Sigmoid colon (tissue), 7 donors: ENCODE measurements around the gene SHISA5. TPM values are rescaled to one million over a fixed set of nuclear protein-coding genes. Genes with fewer than 3 reads are reported as not detected.

Experiments used
- DNase-seq: peaks from one replicate; pipeline ENCODE4 v3.0.0-alpha.2; 2019
- H3K27ac ChIP-seq, 4 donors: fragments of 200-600 bp; sonication (generic); one replicate each; pipeline ENCODE4 v1.5.1; 2016 to 2019; ENCODE audit warnings: mild to moderate bottlenecking in 1 of 4
- H3K27me3 ChIP-seq, 3 donors: fragments of 200-600 bp; sonication (generic); one replicate each; pipeline ENCODE4 v1.5.1; 2019; ENCODE audit warnings: mild to moderate bottlenecking in 1 of 3
- H3K36me3 ChIP-seq, 4 donors: fragments of 200-600 bp; sonication (generic); one replicate each; pipeline ENCODE4 v1.5.1; 2016 to 2019
- H3K4me1 ChIP-seq, 4 donors: fragments of 200-600 bp; sonication (generic); one replicate each; pipeline ENCODE4 v1.5.1; 2017 to 2019
- H3K4me3 ChIP-seq, 4 donors: fragments of 200-600 bp; sonication (generic); one replicate each; pipeline ENCODE4 v1.5.1; 2017 to 2019; ENCODE audit warnings: mild to moderate bottlenecking in 2 of 4, moderate library complexity in 1 of 4
- H3K9me3 ChIP-seq, 4 donors: fragments of 200-600 bp in 3 of 4; sonication (generic) in 3 of 4; one replicate each; pipeline versions ENCODE4 v1.5.1 to v1.6.1; 2013 to 2019
- EP300 ChIP-seq, 4 donors: sonication (generic); formaldehyde crosslinking; IDR thresholded peaks; one replicate each; pipeline ENCODE4 v1.6.1; 2017; ENCODE audit warnings: antibody characterized with exemption in 4 of 4
- POLR2A ChIP-seq, 2 donors: fragments of 450-650 bp; IDR thresholded peaks; one replicate each; pipeline ENCODE4 v1.6.1; 2016; ENCODE audit warnings: antibody characterized with exemption in 2 of 2, mild to moderate bottlenecking in 2 of 2, moderate library complexity in 2 of 2
- POLR2AphosphoS5 ChIP-seq, 4 donors: sonication (generic); formaldehyde crosslinking; IDR thresholded peaks; one replicate each; pipeline ENCODE4 v1.6.1; 2017; ENCODE audit warnings: antibody characterized with exemption in 4 of 4
- WGBS, 2 donors: extraction: QIAGEN DNeasy Blood & Tissue Kit; methylation state at CpG; one replicate each; pipeline ENCODE4 v1.1.7; 2013; 5-methylcytosine and 5-hydroxymethylcytosine counted together
- intact Hi-C: fragments of 100-400 bp; cut with DNase I; formaldehyde crosslinking; loops from one replicate; pipeline ENCODE4 v1.15.1; 2023
- polyA plus RNA-seq, 3 donors: library from polyadenylated mRNA; stranded (reverse); fragments of 200-250 nt; gene quantifications; one replicate each; pipeline ENCODE4 v1.2.3, GENCODE V29; 2013
- total RNA-seq, 4 donors: library from RNA; depleted of rRNA; stranded (reverse); fragments of >200 nt; gene quantifications; one replicate each; pipeline ENCODE4 v1.1.0, GENCODE V29; 2016
- TF ChIP-seq, protein P1 (sequence below), 4 experiments: fragments of 450-650 bp in 3 of 4; fragments of 200-600 bp in 1 of 4; IDR thresholded peaks; one replicate each; pipeline ENCODE4 v1.5.1; 2016 to 2019; ENCODE audit warnings: antibody characterized with exemption in 4 of 4, mild to moderate bottlenecking in 3 of 4, moderate library complexity in 2 of 4
- donor health status: healthy with polysubstance abuse.
- donor health status: Bipolar disorder and iron deficiency.
- donor health status: healthy.

SHISA5 gene
- total and polyA plus RNA-seq, 7 donors, result 57.7 to 142 (median 70.3) TPM

DNA sequence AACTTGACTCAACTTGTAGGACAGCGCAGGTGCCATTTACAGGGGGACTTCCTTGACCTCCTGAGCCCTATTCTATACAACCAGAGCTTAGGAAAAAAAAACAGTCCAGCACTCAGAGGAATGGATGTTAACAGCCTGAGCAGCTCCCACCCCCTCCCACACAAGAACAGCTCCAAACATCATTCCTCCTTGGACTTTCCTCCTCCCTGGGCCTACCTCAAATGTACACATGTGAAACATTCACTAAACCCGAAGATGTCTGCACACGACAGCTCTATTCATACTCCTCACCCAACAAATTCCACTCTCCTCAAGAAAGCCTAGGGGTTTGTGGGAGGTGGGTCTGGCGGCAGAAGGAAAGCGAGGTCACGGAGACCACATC, 57.9 kb downstream of the SHISA5 start:
- WGBS, 2 donors, result 15 to 16% methylated on average over 6 of the region's 6 CpGs
- TF ChIP-seq EP300 (IDR thresholded peaks at IDR 0.05), result no peak
- TF ChIP-seq POLR2AphosphoS5 (IDR thresholded peaks at IDR 0.05), result no peak

DNA sequence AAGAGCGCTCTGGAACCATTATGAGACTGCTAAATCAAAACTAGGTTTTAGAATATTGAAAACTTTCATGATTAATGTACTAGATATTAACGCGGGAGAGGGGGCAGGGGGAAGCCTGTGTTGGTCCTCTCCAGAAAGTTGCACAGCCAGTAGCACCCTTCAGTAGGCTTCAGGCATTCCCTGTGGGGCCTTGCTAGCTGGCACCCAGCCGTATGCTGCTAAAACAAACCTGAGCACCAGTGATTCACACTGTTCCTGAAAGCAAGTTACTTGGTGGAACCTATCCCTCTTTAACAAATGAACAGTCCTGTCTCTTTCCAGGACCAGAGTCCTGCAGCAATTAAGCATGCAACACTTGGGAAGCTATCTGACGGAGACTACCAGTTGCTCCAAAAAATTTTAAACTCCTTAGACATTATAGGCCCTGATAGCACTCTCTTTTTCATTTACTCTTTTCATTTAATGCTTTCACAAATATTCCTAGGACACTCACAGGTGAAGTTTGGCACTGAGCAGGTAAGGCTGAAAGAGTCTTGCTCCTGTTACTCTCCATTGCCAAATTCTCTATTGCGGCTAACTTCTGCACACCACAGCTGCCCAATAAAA, 58.6 kb downstream of the SHISA5 start:
- peak overlapping the region in 3 of 4 donors; percentile 92 to 96 (median 94) for H3K27ac ChIP-seq
- no peak overlapping the region for H3K4me3 ChIP-seq
- peaks cover 0 to 33% (median 12%) of the 10 kb centered on the region in 4 donors for H3K36me3 ChIP-seq
- DNase-seq, result no peak
- H3K4me1 ChIP-seq, result peaks cover 0 to 38% (median 34%) of the 10 kb centered on the region in 4 donors
- intact Hi-C loops, result loop anchor here (5.0 kb wide), 1 partner anchor 112 kb away; the partner anchor contains the start of gene PFKFB4
- TF ChIP-seq POLR2A (IDR thresholded peaks at IDR 0.05), result no peak
- TF ChIP-seq, protein P1, sequence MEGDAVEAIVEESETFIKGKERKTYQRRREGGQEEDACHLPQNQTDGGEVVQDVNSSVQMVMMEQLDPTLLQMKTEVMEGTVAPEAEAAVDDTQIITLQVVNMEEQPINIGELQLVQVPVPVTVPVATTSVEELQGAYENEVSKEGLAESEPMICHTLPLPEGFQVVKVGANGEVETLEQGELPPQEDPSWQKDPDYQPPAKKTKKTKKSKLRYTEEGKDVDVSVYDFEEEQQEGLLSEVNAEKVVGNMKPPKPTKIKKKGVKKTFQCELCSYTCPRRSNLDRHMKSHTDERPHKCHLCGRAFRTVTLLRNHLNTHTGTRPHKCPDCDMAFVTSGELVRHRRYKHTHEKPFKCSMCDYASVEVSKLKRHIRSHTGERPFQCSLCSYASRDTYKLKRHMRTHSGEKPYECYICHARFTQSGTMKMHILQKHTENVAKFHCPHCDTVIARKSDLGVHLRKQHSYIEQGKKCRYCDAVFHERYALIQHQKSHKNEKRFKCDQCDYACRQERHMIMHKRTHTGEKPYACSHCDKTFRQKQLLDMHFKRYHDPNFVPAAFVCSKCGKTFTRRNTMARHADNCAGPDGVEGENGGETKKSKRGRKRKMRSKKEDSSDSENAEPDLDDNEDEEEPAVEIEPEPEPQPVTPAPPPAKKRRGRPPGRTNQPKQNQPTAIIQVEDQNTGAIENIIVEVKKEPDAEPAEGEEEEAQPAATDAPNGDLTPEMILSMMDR (IDR thresholded peaks at IDR 0.05), result no peak
- TF ChIP-seq EP300 (IDR thresholded peaks at IDR 0.05), result no peak
- TF ChIP-seq POLR2AphosphoS5 (IDR thresholded peaks at IDR 0.05), result no peak
- no peaks in the 10 kb centered on the region for H3K9me3 ChIP-seq
- WGBS, 2 donors, result 72 to 90% methylated on average over 6 of the region's 6 CpGs
- H3K27me3 ChIP-seq, result no peaks in the 10 kb centered on the region

More for the DNA sequence above, 57.9 kb downstream of the SHISA5 start:
- Histone ChIP-seq H3K4me1 (peaks cover 0 to 33% (median 30%) of the 10 kb centered on the region in 4 donors), H3K9me3 (no peaks in the 10 kb centered on the region), H3K4me3 (peak overlapping the region; percentile 48 to 93 (median 84)), H3K27ac (peak overlapping the region; percentile 88 to 96 (median 93)), H3K27me3 (no peaks in the 10 kb centered on the region), H3K36me3 (peaks cover 0 to 34% (median 12%) of the 10 kb centered on the region in 4 donors)
- no peak for DNase-seq
- intact Hi-C loops, result loop anchor here (5.0 kb wide), 1 partner anchor 111 kb away; the partner anchor contains the start of gene PFKFB4

DNA sequence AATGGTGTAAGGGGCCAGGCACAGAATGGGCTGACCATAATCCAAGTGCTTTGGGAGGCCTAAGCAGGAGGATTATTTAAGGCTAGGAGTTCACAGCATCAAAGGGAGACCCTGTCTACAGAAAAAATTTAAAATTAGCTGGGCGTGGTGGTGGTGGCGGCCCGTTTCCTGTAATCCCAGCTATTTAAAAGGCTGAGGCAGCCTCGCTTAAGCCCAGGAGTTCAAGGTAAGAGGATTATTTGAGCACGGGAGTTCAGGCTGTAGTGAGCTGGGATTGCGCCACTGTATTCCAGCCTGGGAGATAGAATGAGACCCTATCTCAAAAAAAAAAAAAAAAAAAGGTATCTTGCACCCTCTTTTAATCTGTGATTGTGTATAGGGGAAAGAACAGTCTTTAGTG, 62.0 kb downstream of the SHISA5 start:
- intact Hi-C loops, result loop anchor here (2.0 kb wide), 1 partner anchor 141 kb away; the partner anchor contains the start of gene NME6
- peaks cover 0 to 33% (median 12%) of the 10 kb centered on the region in 4 donors for H3K36me3 ChIP-seq
- no peak for DNase-seq
- H3K9me3 ChIP-seq, result no peaks in the 10 kb centered on the region
- no peaks in the 10 kb centered on the region for H3K27me3 ChIP-seq
- peak overlapping the region in 1 of 4 donors; percentile 93 for H3K27ac ChIP-seq
- 62 to 80% methylated on average over 6 of the region's 6 CpGs for WGBS, 2 donors
- H3K4me3 ChIP-seq, result no peak overlapping the region
- TF ChIP-seq, protein P1 (IDR thresholded peaks at IDR 0.05), result no peak
- TF ChIP-seq EP300 (IDR thresholded peaks at IDR 0.05) (no peak), POLR2AphosphoS5 (IDR thresholded peaks at IDR 0.05) (no peak), POLR2A (IDR thresholded peaks at IDR 0.05) (no peak)
- peaks cover 0 to 38% (median 32%) of the 10 kb centered on the region in 4 donors for H3K4me1 ChIP-seq

DNA sequence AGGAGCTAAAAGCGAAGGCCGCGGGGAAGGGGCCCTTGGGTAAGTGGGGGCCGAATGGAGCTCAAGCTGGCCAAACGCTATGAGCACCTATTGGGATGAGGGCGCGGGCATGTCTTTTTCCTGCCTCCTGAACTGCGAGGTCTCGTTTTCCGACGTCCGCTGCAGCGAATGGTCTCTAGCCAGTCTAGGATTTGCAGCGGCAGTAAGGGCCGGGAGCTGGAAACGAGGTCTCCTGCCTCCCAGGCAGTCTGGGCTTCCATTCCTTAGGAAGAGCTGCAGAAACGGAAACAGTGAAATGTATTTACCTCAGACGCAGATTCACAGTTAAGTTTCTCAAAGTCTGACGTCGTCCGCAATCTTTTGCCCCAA, 63.4 kb downstream of the SHISA5 start:
- no peak for TF ChIP-seq POLR2A (IDR thresholded peaks at IDR 0.05)
- TF ChIP-seq POLR2AphosphoS5 (IDR thresholded peaks at IDR 0.05), result no peak
- DNase-seq, result no peak
- Histone ChIP-seq H3K4me1 (peaks cover 0 to 34% (median 25%) of the 10 kb centered on the region in 4 donors), H3K4me3 (peak overlapping the region; percentile 83 to 91 (median 86)), H3K27me3 (no peaks in the 10 kb centered on the region), H3K27ac (peak overlapping the region; percentile 92 to 94 (median 93)), H3K9me3 (no peaks in the 10 kb centered on the region), H3K36me3 (peaks cover 0 to 33% (median 12%) of the 10 kb centered on the region in 4 donors)
- 1% methylated on average over 21 of the region's 21 CpGs for WGBS, 2 donors
- intact Hi-C loops, result loop anchor here (2.0 kb wide), 1 partner anchor 140 kb away; the partner anchor contains the start of gene NME6

DNA sequence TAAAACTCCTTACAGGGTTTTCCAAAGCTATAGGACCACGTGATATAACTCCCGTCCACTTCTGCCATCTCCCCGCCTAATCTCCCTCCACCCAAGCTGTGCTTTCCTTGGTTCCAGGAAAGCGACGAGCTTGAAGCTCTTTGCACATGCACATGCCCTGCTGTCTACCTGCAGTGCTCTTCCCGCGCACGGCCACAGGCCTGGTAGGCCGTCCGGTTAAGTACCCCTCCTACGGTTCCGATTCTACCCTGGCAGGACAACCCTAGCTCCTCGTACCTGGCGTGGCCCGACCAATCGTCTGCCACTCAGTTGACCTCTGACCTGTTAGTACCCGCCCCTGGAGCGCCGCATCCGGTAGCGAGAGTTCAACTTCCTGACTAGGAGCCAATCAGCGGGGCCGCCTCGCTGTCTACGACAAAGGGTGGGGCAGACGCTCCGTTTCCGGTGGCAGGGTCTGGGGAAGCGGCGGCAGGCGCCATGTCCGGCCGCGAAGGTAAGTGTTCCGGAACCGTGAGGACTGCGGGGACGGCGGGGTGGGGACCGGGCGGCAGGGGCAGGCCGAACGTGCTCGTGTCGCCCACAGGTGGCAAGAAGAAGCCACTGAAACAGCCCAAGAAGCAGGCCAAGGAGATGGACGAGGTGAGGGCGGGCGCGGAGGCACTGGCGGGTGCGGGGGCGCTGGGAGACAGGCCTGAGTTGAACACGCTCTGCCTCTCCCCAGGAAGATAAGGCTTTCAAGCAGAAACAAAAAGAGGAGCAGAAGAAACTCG, 64.0 kb downstream of the SHISA5 start, which contains the start of the genes CCDC51 and TMA7:
Gene CCDC51, minus strand, starts transcription at position 300 of the 770 bp plus-strand sequence. CDS start 4,991 bp downstream, outside the sequence.
Gene TMA7, plus strand, starts transcription at position 438 of the 770 bp plus-strand sequence. Its CDS starts 40 bp downstream, at position 478.
- Histone ChIP-seq H3K9me3 (no peaks in the 10 kb centered on the region), H3K27me3 (no peaks in the 10 kb centered on the region), H3K36me3 (peaks cover 0 to 33% (median 12%) of the 10 kb centered on the region in 4 donors), H3K4me1 (peaks cover 0 to 38% (median 25%) of the 10 kb centered on the region in 4 donors), H3K4me3 (peak within 1 kb of the TSS; percentile 83 to 91 (median 86)), H3K27ac (peak within 1 kb of the TSS; percentile 92 to 94 (median 93))
- 0% methylated on average over 54 of the region's 54 CpGs for WGBS, 2 donors
- DNase-seq, result peak; percentile 99
- intact Hi-C loops, result loop anchor here (2.0 to 10.0 kb wide), 3 partner anchors 139 to 245 kb away; partner anchors contain the start of gene NME6
- TF ChIP-seq, protein P1 (IDR thresholded peaks at IDR 0.05), result no peak
- TF ChIP-seq POLR2A (IDR thresholded peaks at IDR 0.05), result peak; percentile 96 to 97
- peak; percentile 97 to 99 (median 98) for TF ChIP-seq POLR2AphosphoS5 (IDR thresholded peaks at IDR 0.05)
- no peak for TF ChIP-seq EP300 (IDR thresholded peaks at IDR 0.05)
